ENCODE data around the gene FXN. TPM values are rescaled to one million over a fixed set of nuclear protein-coding genes. Genes with fewer than 3 reads are reported as not detected.

FXN gene
- total and polyA plus RNA-seq, 2 donors (not counting 1 experiment from before 2014, with no cell fraction given), result 8.8 to 9.6 TPM

- H3K4me3 ChIP-seq (ENCODE audit: control extremely low read depth in 1 of 5, extremely low read depth in 1 of 5, insufficient read depth in 1 of 5, low read depth in 2 of 5, low read length in 4 of 5), result no peak overlapping the region
- ChIA-PET POLR2A (no interaction called here), CTCF (interaction anchor here (1.0 to 1.5 kb wide), 6 partner anchors 24 to 460 kb away, joined by 3 to 4 read pairs (median 3); no protein-coding TSS in a partner anchor)
- intact Hi-C loops (cut with micrococcal nuclease), result loop anchor here (10.0 kb wide), 1 partner anchor 344 kb away; no protein-coding TSS in a partner anchor
- no peak for TF ChIP-seq CTCF (IDR thresholded peaks at IDR 0.05)
- TF ChIP-seq EZH2 (IDR thresholded peaks at IDR 0.05; ENCODE audit: borderline replicate concordance, insufficient read depth, low read depth, low read length, poor library complexity, severe bottlenecking), result no peak
- peak overlapping the region; percentile 41 for H2AFZ ChIP-seq (ENCODE audit: insufficient read depth, low read depth, low read length, poor library complexity, severe bottlenecking)
- Mint-ChIP-seq H3K4me3 (no peak overlapping the region), H3K9me3 (ENCODE audit: insufficient read depth) (no peaks in the 10 kb centered on the region), H3K27me3 (no peaks in the 10 kb centered on the region), H3K27ac (no peak overlapping the region), H3K4me1 (peaks cover 7% of the 10 kb centered on the region)
- H3K9ac ChIP-seq (ENCODE audit: low read length), result no peak overlapping the region
- DNase-seq (no peak), ATAC-seq (ENCODE audit: low read depth) (no peak)
- H3K27me3 ChIP-seq (replicated peaks in 1 of 4; ENCODE audit: control extremely low read depth in 1 of 4, control insufficient read depth in 3 of 4, insufficient read depth in 4 of 4, low read length in 3 of 4), result no peaks in the 10 kb centered on the region
- peaks cover 5% of the 10 kb centered on the region in 2 donors for H3K4me1 ChIP-seq (ENCODE audit: control insufficient read depth in 2 of 2, insufficient read depth in 2 of 2, low read length in 2 of 2)
- no peaks in the 10 kb centered on the region for H3K9me3 ChIP-seq (ENCODE audit: control extremely low read depth in 1 of 3, control insufficient read depth in 2 of 3, insufficient read depth in 1 of 3, low read length in 2 of 3)
- H3K27ac ChIP-seq (ENCODE audit: low read length in 2 of 2), result no peak overlapping the region
- no peaks in the 10 kb centered on the region for H3K36me3 ChIP-seq (replicated peaks in 1 of 2; ENCODE audit: control extremely low read depth in 1 of 2, control insufficient read depth in 1 of 2, extremely low read depth in 1 of 2, insufficient read depth in 2 of 2, low read length in 1 of 2)
- no peaks in the 10 kb centered on the region for H4K20me1 ChIP-seq (ENCODE audit: control insufficient read depth, insufficient read depth, low read length, poor library complexity, severe bottlenecking)
- no peak overlapping the region for H3K4me2 ChIP-seq (replicated peaks; ENCODE audit: low read depth, low read length, poor library complexity, severe bottlenecking)
- 17% methylated on average over 2 of the region's 2 CpGs for WGBS (ENCODE audit: insufficient coverage)
- no peaks in the 10 kb centered on the region for H3K79me2 ChIP-seq (ENCODE audit: control insufficient read depth, insufficient read depth, low read length)
Measured at GRCh38 chr9:69028754-69029153, 6.8 kb upstream of the FXN start.

GRCh38 chr9:69029535-69029934, 6.0 kb upstream of the FXN start:
- Mint-ChIP-seq H3K9me3 (ENCODE audit: insufficient read depth) (no peaks in the 10 kb centered on the region), H3K27ac (no peak overlapping the region), H3K27me3 (no peaks in the 10 kb centered on the region), H3K4me1 (peaks cover 7% of the 10 kb centered on the region), H3K4me3 (no peak overlapping the region)
- no peaks in the 10 kb centered on the region for H3K9me3 ChIP-seq (ENCODE audit: control extremely low read depth in 1 of 3, control insufficient read depth in 2 of 3, insufficient read depth in 1 of 3, low read length in 2 of 3)
- ChIA-PET CTCF (no interaction called here), POLR2A (no interaction called here)
- intact Hi-C loops (cut with micrococcal nuclease), result loop anchor here (10.0 kb wide), 1 partner anchor 345 kb away; no protein-coding TSS in a partner anchor
- H3K36me3 ChIP-seq (replicated peaks in 1 of 2; ENCODE audit: control extremely low read depth in 1 of 2, control insufficient read depth in 1 of 2, extremely low read depth in 1 of 2, insufficient read depth in 2 of 2, low read length in 1 of 2), result no peaks in the 10 kb centered on the region
- no peak overlapping the region for H3K27ac ChIP-seq (ENCODE audit: low read length in 2 of 2)
- H3K9ac ChIP-seq (ENCODE audit: low read length), result no peak overlapping the region
- H3K27me3 ChIP-seq (replicated peaks in 1 of 4; ENCODE audit: control extremely low read depth in 1 of 4, control insufficient read depth in 3 of 4, insufficient read depth in 4 of 4, low read length in 3 of 4), result no peaks in the 10 kb centered on the region
- H2AFZ ChIP-seq (ENCODE audit: insufficient read depth, low read depth, low read length, poor library complexity, severe bottlenecking), result no peak overlapping the region
- no peak overlapping the region for H3K4me3 ChIP-seq (ENCODE audit: control extremely low read depth in 1 of 5, extremely low read depth in 1 of 5, insufficient read depth in 1 of 5, low read depth in 2 of 5, low read length in 4 of 5)
- no peaks in the 10 kb centered on the region for H3K79me2 ChIP-seq (ENCODE audit: control insufficient read depth, insufficient read depth, low read length)
- DNase-seq, result no peak
- ATAC-seq (ENCODE audit: low read depth), result no peak
- H3K4me1 ChIP-seq (ENCODE audit: control insufficient read depth in 2 of 2, insufficient read depth in 2 of 2, low read length in 2 of 2), result peaks cover 5% of the 10 kb centered on the region in 2 donors
- H4K20me1 ChIP-seq (ENCODE audit: control insufficient read depth, insufficient read depth, low read length, poor library complexity, severe bottlenecking), result no peaks in the 10 kb centered on the region
- H3K4me2 ChIP-seq (replicated peaks; ENCODE audit: low read depth, low read length, poor library complexity, severe bottlenecking), result no peak overlapping the region
- TF ChIP-seq CTCF (IDR thresholded peaks at IDR 0.05) (no peak), EZH2 (IDR thresholded peaks at IDR 0.05; ENCODE audit: borderline replicate concordance, insufficient read depth, low read depth, low read length, poor library complexity, severe bottlenecking) (no peak)

All from B cell (primary cell).